ENCODE measurements around the gene SHROOM3. TPM values are rescaled to one million over a fixed set of nuclear protein-coding genes. Genes with fewer than 3 reads are reported as not detected.
"Not testable (repeated sequence)": the region's sequence is repeated elsewhere in the genome, so short reads cannot be mapped to it uniquely, and the experiment has no call there.

Gene SHROOM3
- total RNA-seq, 1 donor from 2014 or later, result not detected

DNA sequence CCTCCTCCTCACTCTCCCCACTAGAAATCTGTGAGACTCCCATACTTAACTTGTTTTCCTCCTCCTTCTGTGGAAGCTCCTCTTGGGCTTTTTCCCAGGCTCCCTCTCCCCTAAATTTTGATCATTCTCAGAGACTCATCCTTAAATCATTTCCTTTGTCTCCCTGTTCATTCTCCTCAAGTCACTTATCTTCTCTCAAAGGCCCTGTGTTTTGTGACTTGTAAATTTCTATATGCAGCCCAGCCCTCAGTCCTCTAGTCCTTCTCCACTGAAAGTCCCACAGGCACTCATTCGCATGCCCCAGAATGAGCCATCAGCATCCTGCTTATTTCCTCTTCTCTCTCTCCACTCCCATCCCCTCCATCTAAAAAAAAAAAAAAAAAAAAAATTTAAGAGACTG lies 291.1 kb downstream of the SHROOM3 start:
- Mint-ChIP-seq H3K4me3 (ENCODE audit: low read depth) (no peak overlapping the region), H3K9me3 (no peaks in the 10 kb centered on the region), H3K27ac (no peak overlapping the region), H3K4me1 (ENCODE audit: low read depth) (no peaks in the 10 kb centered on the region), H3K36me3 (ENCODE audit: low read depth) (no peaks in the 10 kb centered on the region), H3K27me3 (ENCODE audit: low read depth) (peaks cover 11% of the 10 kb centered on the region)
- DNase-seq (ENCODE audit: low spot score), result no peak
- intact Hi-C loops (cut with micrococcal nuclease), result no loop called here

DNA sequence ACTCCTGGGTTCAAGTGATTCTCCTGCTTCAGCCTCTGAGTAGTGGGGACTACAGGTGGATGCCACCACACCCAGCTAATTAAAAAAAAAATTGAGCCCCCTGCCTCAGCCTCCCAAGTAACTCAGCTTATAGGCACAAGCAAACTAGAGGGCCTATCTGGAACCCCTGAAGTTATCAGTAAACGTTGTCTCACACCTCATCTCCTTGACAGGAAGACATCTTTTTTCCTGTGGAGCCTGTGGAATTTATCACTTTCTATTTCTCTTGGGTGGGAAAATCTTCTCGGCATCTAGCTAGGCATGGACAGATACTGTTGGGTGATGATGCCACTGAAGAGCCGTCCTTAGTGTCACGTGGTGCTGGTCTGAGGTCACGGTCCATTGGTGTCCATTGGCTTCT lies 291.6 kb downstream of the SHROOM3 start:
- H3K4me1 Mint-ChIP-seq (ENCODE audit: low read depth), result no peaks in the 10 kb centered on the region
- H3K36me3 Mint-ChIP-seq (ENCODE audit: low read depth), result no peaks in the 10 kb centered on the region
- intact Hi-C loops (cut with micrococcal nuclease), result no loop called here
- H3K27ac Mint-ChIP-seq, result no peak overlapping the region
- H3K4me3 Mint-ChIP-seq (ENCODE audit: low read depth), result no peak overlapping the region
- peaks cover 11% of the 10 kb centered on the region for H3K27me3 Mint-ChIP-seq (ENCODE audit: low read depth)
- no peaks in the 10 kb centered on the region for H3K9me3 Mint-ChIP-seq
- DNase-seq (ENCODE audit: low spot score), result no peak

DNA sequence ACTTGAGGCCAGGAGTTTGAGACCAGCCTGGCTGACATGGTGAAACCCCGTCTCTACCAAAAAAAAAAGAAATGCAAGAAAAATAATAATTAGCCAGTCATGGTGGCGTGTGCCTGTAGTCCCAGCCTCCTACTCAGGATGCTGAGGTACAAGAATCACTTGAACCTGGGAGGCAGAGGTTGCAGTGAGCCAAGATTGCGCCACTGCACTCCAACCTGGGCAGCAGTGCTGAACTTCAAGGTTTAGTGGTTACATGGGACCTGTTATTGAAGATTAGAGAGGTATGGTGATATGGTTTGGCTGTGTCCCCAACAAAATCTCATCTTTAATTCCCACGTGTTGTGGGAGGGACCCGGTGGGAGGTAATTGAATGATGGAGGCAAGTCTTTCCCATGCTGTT lies 292.9 kb downstream of the SHROOM3 start:
- DNase-seq (ENCODE audit: low spot score); H3K36me3 Mint-ChIP-seq (ENCODE audit: low read depth); H3K9me3 Mint-ChIP-seq; H3K27ac Mint-ChIP-seq; intact Hi-C loops (cut with micrococcal nuclease); H3K4me1 Mint-ChIP-seq (ENCODE audit: low read depth); H3K4me3 Mint-ChIP-seq (ENCODE audit: low read depth): not testable (repeated sequence)
- peaks cover 11% of the 10 kb centered on the region for H3K27me3 Mint-ChIP-seq (ENCODE audit: low read depth)

DNA sequence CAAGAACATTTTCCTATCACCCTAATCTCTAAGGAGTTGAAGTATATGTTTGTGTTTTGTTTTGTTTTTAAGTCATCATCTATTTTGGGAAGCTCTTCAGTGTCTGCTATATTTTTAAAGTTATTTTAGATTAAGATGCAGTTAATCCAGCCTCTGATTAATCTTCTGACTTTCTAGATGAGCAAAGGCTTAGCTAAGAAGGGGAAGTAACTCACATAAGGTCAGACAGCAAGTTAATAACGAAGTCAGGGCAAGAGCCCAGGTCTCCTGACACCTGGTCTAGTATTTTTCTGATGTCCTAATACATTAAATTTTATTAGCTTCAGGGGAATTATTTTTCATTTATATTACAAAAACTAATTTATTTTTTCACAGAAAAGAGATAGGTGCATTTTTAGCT lies 294.4 kb downstream of the SHROOM3 start:
- Mint-ChIP-seq H3K9me3 (no peaks in the 10 kb centered on the region), H3K36me3 (ENCODE audit: low read depth) (no peaks in the 10 kb centered on the region), H3K4me3 (ENCODE audit: low read depth) (no peak overlapping the region), H3K27me3 (ENCODE audit: low read depth) (peaks cover 13% of the 10 kb centered on the region), H3K4me1 (ENCODE audit: low read depth) (no peaks in the 10 kb centered on the region), H3K27ac (no peak overlapping the region)
- intact Hi-C loops (cut with micrococcal nuclease), result no loop called here
- DNase-seq (ENCODE audit: low spot score), result no peak

DNA sequence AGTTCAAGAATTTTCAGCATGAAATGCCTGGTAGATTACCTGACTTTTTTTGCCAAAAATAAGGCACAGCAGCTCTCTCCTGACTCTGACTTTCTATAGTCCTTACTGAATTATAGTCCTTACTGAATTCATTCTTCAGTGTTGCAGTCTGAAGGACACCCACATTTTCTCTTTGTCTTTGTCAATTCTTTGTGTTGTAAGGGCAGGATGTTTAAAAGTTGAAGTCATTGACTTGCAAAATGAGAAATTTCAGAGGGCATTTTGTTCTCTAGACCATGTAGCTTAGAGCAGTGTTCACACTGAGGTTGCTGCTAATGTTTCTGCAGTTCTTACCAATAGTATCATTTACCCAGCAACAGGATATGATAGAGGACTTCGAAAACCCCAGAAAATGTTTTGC lies 295.0 kb downstream of the SHROOM3 start:
- H3K27ac Mint-ChIP-seq, result no peak overlapping the region
- H3K36me3 Mint-ChIP-seq (ENCODE audit: low read depth), result no peaks in the 10 kb centered on the region
- intact Hi-C loops (cut with micrococcal nuclease), result no loop called here
- H3K4me3 Mint-ChIP-seq (ENCODE audit: low read depth), result no peak overlapping the region
- no peaks in the 10 kb centered on the region for H3K4me1 Mint-ChIP-seq (ENCODE audit: low read depth)
- peaks cover 13% of the 10 kb centered on the region for H3K27me3 Mint-ChIP-seq (ENCODE audit: low read depth)
- DNase-seq (ENCODE audit: low spot score), result no peak
- H3K9me3 Mint-ChIP-seq, result no peaks in the 10 kb centered on the region

DNA sequence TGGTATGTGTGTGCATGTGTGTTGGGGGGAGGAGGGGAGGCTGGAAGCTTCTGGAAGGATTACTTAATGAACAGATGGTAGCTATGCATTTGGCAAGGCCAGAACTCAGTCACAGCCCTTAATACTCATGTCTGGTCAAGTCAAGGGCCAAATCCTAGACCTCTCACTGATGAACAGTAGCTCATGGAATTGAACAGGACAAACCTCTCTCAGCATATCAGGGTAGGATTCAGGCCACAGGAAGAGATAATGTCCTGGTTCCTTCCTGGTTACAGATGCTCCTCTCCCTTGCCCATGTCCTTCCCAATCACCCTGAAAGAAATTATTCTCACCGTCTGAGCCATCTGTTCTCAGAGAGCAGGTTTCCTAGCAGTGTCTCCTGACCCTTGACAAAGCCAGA lies 297.2 kb downstream of the SHROOM3 start:
- Mint-ChIP-seq H3K27ac (no peak overlapping the region), H3K9me3 (no peaks in the 10 kb centered on the region), H3K4me3 (ENCODE audit: low read depth) (no peak overlapping the region), H3K36me3 (ENCODE audit: low read depth) (no peaks in the 10 kb centered on the region), H3K4me1 (ENCODE audit: low read depth) (no peaks in the 10 kb centered on the region), H3K27me3 (ENCODE audit: low read depth) (peaks cover 5% of the 10 kb centered on the region)
- DNase-seq (ENCODE audit: low spot score), result no peak
- intact Hi-C loops (cut with micrococcal nuclease), result no loop called here

DNA sequence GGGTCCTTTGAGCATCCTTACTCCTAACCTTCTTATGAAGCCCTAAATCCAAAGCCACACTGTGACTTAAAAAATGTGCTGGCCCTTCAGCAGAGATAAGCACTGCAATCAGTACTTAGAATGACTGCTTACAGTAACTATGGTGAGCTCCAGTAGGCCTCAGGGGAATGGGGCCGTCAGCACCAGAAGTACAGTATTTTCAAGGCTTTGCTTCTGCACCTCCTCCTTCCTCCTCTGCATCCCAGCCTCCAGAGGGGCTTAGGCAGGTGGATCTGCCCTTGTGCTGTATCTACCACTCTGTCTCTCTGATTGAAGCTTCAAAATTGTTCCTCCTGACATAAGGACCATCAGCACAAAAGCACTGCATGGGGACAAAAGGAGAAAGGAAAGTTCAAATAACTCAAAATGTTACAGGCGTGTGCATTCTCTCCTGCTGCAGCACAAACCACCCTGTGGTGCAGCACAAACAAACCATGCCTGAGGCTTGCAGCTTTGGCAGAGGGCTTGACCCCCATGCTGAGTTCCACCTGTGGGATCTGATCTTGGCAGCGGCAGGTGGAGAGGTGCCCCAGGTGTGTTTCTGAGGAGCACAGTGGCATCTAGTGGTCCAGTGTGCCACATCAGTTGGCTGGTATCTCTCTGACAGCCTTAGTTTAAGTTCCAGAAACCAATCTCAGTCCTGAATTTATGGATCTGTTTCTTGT lies 298.2 kb downstream of the SHROOM3 start:
- no peak overlapping the region for H3K4me3 Mint-ChIP-seq (ENCODE audit: low read depth)
- H3K27me3 Mint-ChIP-seq (ENCODE audit: low read depth), result peaks cover 5% of the 10 kb centered on the region
- H3K36me3 Mint-ChIP-seq (ENCODE audit: low read depth), result no peaks in the 10 kb centered on the region
- H3K9me3 Mint-ChIP-seq, result no peaks in the 10 kb centered on the region
- peaks cover 3% of the 10 kb centered on the region for H3K4me1 Mint-ChIP-seq (ENCODE audit: low read depth)
- H3K27ac Mint-ChIP-seq, result no peak overlapping the region
- intact Hi-C loops (cut with micrococcal nuclease), result no loop called here
- no peak for DNase-seq (ENCODE audit: low spot score)

DNA sequence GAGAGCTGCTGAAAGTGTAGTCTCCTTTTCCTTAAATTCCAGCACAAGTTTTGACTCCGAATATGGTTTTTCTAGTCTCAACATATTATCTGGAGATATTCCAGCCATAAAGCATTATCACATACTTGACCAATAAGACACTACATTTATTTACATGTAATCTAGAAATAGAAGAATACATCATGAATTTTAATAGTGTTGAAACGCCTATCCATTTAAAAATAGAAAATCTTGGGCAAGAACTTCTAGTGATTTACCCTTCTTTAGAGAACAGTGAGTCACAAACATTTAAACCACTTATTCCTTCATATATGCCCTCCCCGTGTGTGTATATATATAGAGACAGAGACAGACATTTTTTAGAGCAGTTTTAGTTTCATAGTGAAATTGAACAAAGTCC lies 301.4 kb downstream of the SHROOM3 start:
- Mint-ChIP-seq H3K27me3 (ENCODE audit: low read depth) (peaks cover 3% of the 10 kb centered on the region), H3K27ac (no peak overlapping the region), H3K4me1 (ENCODE audit: low read depth) (peaks cover 6% of the 10 kb centered on the region), H3K9me3 (no peaks in the 10 kb centered on the region), H3K4me3 (ENCODE audit: low read depth) (no peak overlapping the region), H3K36me3 (ENCODE audit: low read depth) (no peaks in the 10 kb centered on the region)
- intact Hi-C loops (cut with micrococcal nuclease), result no loop called here
- no peak for DNase-seq (ENCODE audit: low spot score)

DNA sequence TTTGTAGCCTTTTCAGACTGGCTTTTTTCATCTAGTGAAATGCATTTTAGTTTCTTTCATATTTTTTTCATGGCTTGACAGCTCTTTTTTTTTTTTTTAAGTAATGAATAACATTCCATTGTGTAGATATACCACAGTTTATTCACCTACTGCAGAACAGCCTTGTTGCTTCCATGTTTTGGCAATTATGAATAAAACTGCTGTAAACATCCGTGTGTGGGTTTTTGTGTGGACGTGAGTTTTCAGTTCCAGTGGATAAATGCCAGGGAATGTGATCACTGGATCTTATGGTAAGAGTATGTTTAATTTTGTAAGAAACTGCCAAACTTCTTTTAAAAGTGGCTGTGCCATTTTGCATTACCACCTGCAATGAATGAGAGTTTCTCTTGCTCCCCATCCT lies 302.2 kb downstream of the SHROOM3 start:
- no peak for DNase-seq (ENCODE audit: low spot score)
- intact Hi-C loops (cut with micrococcal nuclease), result no loop called here
- Mint-ChIP-seq H3K27ac (no peak overlapping the region), H3K9me3 (no peaks in the 10 kb centered on the region), H3K36me3 (ENCODE audit: low read depth) (no peaks in the 10 kb centered on the region), H3K4me1 (ENCODE audit: low read depth) (peaks cover 6% of the 10 kb centered on the region), H3K4me3 (ENCODE audit: low read depth) (no peak overlapping the region), H3K27me3 (ENCODE audit: low read depth) (peaks cover 3% of the 10 kb centered on the region)

DNA sequence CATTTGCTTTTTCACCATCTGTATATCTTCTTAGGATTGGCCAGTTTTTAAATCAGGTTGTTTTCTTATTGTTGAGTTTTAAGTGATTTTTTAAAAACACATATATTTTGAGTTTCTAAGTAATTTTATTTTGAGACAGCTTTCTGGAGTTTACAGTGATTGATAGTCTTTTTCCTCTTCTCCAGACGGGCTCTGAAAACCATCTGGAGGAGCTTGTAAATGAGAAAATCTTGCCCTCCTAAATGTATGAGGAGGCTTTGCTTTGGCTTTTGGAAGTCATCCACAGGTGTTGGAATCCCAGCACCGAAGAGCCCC lies 302.7 kb downstream of the SHROOM3 start:
- Mint-ChIP-seq H3K4me3 (ENCODE audit: low read depth) (no peak overlapping the region), H3K4me1 (ENCODE audit: low read depth) (peaks cover 6% of the 10 kb centered on the region), H3K27ac (no peak overlapping the region), H3K36me3 (ENCODE audit: low read depth) (no peaks in the 10 kb centered on the region), H3K9me3 (no peaks in the 10 kb centered on the region), H3K27me3 (ENCODE audit: low read depth) (peaks cover 3% of the 10 kb centered on the region)
- DNase-seq (ENCODE audit: low spot score), result no peak
- intact Hi-C loops (cut with micrococcal nuclease), result no loop called here

DNA sequence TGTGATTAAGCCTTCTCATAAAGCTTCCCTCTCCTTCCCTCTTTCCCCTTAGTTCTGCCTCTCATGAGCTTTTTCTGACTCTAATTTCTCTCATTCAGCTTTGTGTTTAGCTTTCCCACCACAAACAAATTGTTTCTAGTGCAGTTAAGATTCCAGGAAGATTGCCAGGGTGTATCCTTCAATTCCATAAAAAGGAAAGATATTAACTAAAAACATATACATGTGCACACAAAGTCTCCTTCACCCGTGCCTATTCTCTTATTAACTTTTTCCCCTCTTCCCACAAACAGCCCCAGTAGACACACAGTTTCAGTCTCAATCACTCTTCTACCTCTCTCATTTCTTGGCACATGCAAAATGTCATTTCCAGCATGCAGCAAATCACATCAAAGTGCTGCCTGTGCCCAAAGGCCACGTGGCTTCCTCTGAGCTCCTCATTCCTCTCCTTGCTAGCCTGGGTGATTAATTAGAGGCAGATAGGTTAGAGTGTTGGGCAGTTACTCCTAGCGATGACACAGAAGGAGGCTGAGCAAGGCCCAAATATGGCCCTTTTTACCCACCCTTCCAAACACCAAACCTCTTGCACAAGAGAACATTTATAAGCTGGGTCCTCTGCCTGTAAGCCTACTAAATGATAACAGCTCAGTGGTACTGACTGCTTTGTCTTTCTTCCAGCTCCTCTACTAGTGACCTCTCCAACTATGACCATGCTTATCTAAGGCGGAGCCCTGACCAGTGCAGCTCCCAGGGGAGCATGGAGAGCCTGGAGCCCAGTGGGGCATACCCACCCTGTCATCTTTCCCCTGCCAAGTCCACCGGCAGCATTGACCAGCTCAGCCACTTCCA lies 303.3 kb downstream of the SHROOM3 start:
- DNase-seq (ENCODE audit: low spot score), result no peak
- H3K27ac Mint-ChIP-seq, result no peak overlapping the region
- H3K4me1 Mint-ChIP-seq (ENCODE audit: low read depth), result peaks cover 6% of the 10 kb centered on the region
- no peaks in the 10 kb centered on the region for H3K9me3 Mint-ChIP-seq
- H3K27me3 Mint-ChIP-seq (ENCODE audit: low read depth), result peaks cover 7% of the 10 kb centered on the region
- H3K4me3 Mint-ChIP-seq (ENCODE audit: low read depth), result no peak overlapping the region
- intact Hi-C loops (cut with micrococcal nuclease), result no loop called here
- H3K36me3 Mint-ChIP-seq (ENCODE audit: low read depth), result no peaks in the 10 kb centered on the region

DNA sequence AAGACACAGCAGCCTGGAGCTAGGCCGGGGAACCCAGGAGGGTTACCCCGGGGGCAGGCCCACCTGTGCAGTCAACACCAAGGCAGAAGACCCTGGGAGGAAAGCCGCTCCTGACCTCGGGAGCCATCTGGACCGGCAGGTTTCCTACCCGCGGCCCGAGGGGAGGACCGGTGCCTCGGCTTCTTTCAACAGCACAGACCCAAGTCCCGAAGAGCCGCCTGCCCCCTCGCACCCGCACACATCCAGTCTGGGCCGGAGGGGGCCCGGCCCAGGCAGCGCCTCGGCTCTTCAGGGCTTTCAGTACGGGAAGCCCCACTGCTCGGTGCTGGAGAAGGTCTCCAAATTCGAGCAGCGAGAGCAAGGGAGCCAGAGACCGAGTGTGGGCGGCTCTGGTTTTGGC lies 305.2 kb downstream of the SHROOM3 start:
- Mint-ChIP-seq H3K9me3 (no peaks in the 10 kb centered on the region), H3K4me1 (ENCODE audit: low read depth) (peaks cover 6% of the 10 kb centered on the region), H3K4me3 (ENCODE audit: low read depth) (no peak overlapping the region), H3K27me3 (ENCODE audit: low read depth) (peaks cover 14% of the 10 kb centered on the region), H3K36me3 (ENCODE audit: low read depth) (no peaks in the 10 kb centered on the region), H3K27ac (no peak overlapping the region)
- intact Hi-C loops (cut with micrococcal nuclease), result no loop called here
- no peak for DNase-seq (ENCODE audit: low spot score)

DNA sequence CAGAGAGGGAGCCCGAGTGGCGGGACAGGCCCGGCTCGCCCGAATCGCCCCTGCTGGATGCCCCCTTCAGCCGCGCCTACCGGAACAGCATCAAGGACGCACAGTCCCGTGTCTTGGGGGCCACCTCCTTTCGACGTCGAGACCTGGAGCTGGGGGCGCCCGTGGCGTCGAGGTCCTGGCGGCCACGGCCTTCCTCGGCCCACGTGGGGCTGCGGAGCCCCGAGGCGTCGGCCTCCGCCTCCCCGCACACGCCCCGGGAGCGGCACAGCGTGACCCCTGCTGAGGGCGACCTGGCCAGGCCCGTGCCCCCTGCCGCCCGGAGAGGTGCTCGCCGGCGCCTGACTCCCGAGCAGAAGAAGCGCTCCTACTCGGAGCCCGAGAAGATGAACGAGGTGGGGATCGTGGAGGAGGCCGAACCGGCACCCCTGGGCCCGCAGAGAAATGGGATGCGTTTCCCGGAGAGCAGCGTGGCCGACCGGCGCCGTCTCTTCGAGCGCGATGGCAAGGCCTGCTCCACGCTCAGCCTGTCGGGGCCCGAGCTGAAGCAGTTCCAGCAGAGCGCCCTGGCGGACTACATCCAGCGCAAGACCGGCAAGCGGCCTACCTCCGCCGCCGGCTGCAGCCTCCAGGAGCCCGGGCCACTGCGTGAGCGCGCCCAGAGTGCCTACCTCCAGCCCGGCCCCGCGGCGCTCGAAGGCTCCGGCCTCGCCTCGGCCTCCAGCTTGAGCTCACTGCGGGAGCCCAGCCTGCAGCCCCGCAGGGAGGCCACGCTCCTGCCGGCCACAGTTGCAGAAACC lies 306.0 kb downstream of the SHROOM3 start:
- intact Hi-C loops (cut with micrococcal nuclease), result no loop called here
- Mint-ChIP-seq H3K9me3 (no peaks in the 10 kb centered on the region), H3K4me3 (ENCODE audit: low read depth) (no peak overlapping the region), H3K36me3 (ENCODE audit: low read depth) (no peaks in the 10 kb centered on the region), H3K27ac (no peak overlapping the region), H3K27me3 (ENCODE audit: low read depth) (peaks cover 14% of the 10 kb centered on the region), H3K4me1 (ENCODE audit: low read depth) (peaks cover 6% of the 10 kb centered on the region)
- no peak for DNase-seq (ENCODE audit: low spot score)
